WI38 (cell line): Measurements from ENCODE around the gene BMPR1B.

Source experiments
- H3K4me3 ChIP-seq: 2 replicates; pipeline ENCODE4 v1.5.1; 2011; ENCODE audit warnings: low read depth, mild to moderate bottlenecking, control low read depth, low read length
- TF ChIP-seq, protein P1 (sequence below): IDR thresholded peaks from 2 replicates; pipeline ENCODE4 v1.5.1; 2012; ENCODE audit warnings: low read depth, mild to moderate bottlenecking, control low read depth, low read length

BMPR1B gene

GRCh38 chr4:94722748-94723147 lies 35.0 kb upstream of the BMPR1B start:
- no peak overlapping the region for H3K4me3 ChIP-seq
- TF ChIP-seq, protein P1, sequence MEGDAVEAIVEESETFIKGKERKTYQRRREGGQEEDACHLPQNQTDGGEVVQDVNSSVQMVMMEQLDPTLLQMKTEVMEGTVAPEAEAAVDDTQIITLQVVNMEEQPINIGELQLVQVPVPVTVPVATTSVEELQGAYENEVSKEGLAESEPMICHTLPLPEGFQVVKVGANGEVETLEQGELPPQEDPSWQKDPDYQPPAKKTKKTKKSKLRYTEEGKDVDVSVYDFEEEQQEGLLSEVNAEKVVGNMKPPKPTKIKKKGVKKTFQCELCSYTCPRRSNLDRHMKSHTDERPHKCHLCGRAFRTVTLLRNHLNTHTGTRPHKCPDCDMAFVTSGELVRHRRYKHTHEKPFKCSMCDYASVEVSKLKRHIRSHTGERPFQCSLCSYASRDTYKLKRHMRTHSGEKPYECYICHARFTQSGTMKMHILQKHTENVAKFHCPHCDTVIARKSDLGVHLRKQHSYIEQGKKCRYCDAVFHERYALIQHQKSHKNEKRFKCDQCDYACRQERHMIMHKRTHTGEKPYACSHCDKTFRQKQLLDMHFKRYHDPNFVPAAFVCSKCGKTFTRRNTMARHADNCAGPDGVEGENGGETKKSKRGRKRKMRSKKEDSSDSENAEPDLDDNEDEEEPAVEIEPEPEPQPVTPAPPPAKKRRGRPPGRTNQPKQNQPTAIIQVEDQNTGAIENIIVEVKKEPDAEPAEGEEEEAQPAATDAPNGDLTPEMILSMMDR, result no peak

DNA sequence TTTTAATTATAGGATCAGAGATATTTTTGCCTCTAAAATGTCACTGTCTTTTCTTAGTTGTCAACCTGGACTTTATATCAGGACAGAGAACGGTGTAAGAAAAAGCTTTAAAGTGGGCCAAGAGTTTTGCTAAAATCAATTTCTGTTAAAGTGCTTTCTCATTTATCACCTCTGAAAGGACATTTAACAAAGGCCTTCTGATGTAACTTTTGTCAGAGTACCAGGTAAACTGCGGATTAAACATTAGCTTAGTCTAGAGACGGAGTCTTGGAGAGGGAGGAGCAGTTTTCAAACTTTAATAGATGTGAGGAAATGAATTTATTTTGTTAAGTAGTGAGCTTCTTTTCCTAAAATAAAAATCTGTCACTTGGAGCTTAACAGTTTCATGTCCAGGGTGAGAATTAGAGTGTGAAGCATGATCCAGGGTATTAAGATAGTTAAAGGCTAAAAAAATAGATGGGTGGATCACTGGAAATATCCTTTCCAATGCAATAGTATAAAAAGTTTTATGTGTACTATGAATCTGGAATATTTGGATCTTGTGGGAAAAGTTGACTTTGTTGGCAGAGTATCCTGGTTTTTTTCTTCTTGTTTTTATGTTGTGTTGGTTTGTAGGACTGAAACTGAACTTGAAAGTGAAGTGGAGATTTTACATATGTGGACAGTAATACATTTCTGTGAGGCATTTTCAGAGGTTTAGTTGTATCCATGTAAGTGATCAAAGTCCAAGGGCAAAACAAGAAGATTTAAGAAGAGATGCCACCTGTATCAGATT lies 33.6 kb upstream of the BMPR1B start:
- H3K4me3 ChIP-seq, result no peak overlapping the region
- TF ChIP-seq, protein P1, result no peak

GRCh38 chr4:94726524-94727123 lies 31.1 kb upstream of the BMPR1B start:
- TF ChIP-seq, protein P1, result no peak

GRCh38 chr4:94728056-94728766 lies 29.5 kb upstream of the BMPR1B start:
- no peak overlapping the region for H3K4me3 ChIP-seq
- TF ChIP-seq, protein P1, result no peak

More at GRCh38 chr4:94726524-94727123, 31.1 kb upstream of the BMPR1B start:
- H3K4me3 ChIP-seq, result no peak overlapping the region

DNA sequence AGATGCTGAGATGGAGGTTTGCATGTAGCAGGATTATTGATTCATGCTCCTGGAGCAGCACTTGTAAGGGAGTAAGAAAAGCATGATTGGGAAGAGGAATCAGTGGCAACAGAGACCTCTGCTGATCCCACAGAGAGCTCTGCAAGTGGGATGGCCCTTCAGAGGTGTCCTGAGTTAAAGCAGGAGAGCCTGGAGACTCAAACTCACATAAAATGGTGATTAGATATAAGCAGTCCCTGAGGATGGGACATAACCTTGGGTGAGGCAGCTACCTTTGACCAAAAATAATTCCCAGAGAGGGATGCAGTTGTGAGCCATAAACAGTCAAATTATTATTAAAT lies 25.4 kb upstream of the BMPR1B start:
- no peak overlapping the region for H3K4me3 ChIP-seq
- TF ChIP-seq, protein P1, result no peak

DNA sequence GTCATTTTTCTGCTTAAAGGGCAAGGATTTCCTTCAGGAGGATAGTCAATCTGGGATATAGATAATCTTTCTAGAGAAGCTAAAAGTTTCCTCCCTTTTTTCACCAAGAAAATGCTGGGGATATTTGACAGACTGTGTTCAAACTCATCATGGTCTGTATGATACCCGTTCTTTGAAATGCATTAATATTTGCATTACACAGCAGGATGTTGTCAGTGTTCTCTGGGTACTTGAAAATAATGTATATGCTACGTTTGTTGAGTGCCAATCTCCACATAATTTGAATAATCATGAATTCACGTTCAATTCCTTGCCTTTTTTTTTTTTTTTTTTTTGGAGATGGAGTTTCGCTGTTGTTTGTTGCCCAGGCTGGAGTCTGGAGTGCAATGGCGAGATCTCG lies 18.0 kb upstream of the BMPR1B start:
- no peak overlapping the region for H3K4me3 ChIP-seq
- TF ChIP-seq, protein P1, result no peak

DNA sequence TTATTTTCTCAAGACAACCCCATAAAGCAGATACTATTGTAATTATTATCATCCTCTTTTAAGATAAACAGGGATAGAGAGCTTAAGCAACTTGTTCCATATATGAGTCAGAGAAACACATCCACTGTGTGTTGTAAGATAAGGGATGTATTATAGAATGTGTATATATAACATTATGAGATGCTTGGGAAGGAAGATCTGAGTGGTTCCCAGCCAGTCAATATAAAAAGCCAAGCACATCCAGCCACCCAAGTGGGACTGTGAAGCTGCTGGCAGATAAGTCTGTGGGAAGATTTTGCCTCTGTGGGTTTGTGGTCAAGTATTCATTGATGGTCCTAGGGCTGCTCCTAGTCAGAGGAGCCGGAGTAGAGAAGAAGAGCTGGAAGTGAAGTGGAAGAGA lies 16.5 kb upstream of the BMPR1B start:
- TF ChIP-seq, protein P1, result no peak

More for the DNA sequence above, 16.5 kb upstream of the BMPR1B start:
- H3K4me3 ChIP-seq, result no peak overlapping the region
